PC-3 (cell line): Measurements from ENCODE around the gene KCTD16. TPM values are rescaled to one million over a fixed set of nuclear protein-coding genes. Genes with fewer than 3 reads are reported as not detected.

Source experiments
- ATAC-seq: fragments of 200-7000 bp; cut with Tn5 transposase; 2 replicates; pipeline ENCODE4 v1.9.1; 2020; ENCODE audit warnings: mild to moderate bottlenecking, moderate library complexity
- BruUV-seq: library from RNA; stranded (reverse); fragments of 400-500 nt; replicated peaks from 2 replicates; lab custom pipeline; 2021; lab: Mats Ljungman, UMichigan
- CTCF ChIA-PET: fragments of 300-600 bp; sonication (Branson Sonifier 250); formaldehyde crosslinking; loops from one replicate; lab custom pipeline; 2022; ENCODE audit warnings: antibody characterized with exemption; lab: Charles Lee
- POLR2A ChIA-PET: fragments of 300-600 bp; sonication (Branson Sonifier 250); formaldehyde crosslinking; loops from one replicate; lab custom pipeline; 2022; ENCODE audit warnings: antibody characterized with exemption; ENCODE audit not compliant: unreplicated experiment; lab: Charles Lee
- DNase-seq: peaks from one replicate; pipeline ENCODE4 v3.0.0-alpha.2; 2015
- H2AFZ ChIP-seq: fragments of 300-600 bp; sonication (generic); 2 replicates; pipeline ENCODE4 v1.6.0; 2016; ENCODE audit warnings: antibody characterized with exemption, low read length
- H3F3A ChIP-seq: fragments of 300-600 bp; sonication (generic); one replicate; pipeline ENCODE4 v1.6.0; 2017; ENCODE audit warnings: antibody characterized with exemption, low read length, control low read depth, mild to moderate bottlenecking; ENCODE audit not compliant: unreplicated experiment
- H3K27ac ChIP-seq: fragments of 300-600 bp; sonication (generic); 2 replicates; pipeline ENCODE4 v1.5.1; 2016; ENCODE audit warnings: mild to moderate bottlenecking, low read length
- H3K27me3 ChIP-seq: fragments of 300-600 bp; sonication (generic); 2 replicates; pipeline ENCODE4 v1.6.1; 2016; ENCODE audit warnings: low read length, mixed read lengths
- H3K36me3 ChIP-seq: fragments of 300-600 bp; sonication (generic); 2 replicates; pipeline ENCODE4 v1.6.1; 2016; ENCODE audit warnings: low read depth, mixed run types, low read length, mixed read lengths
- H3K4me1 ChIP-seq: fragments of 300-600 bp; sonication (generic); 2 replicates; pipeline ENCODE4 v1.5.1; 2016; ENCODE audit warnings: low read length; ENCODE audit not compliant: insufficient read depth
- H3K4me2 ChIP-seq: fragments of 300-600 bp; sonication (generic); 2 replicates; pipeline ENCODE4 v1.6.0; 2016; ENCODE audit warnings: low read length
- H3K4me3 ChIP-seq: fragments of 300-600 bp; sonication (generic); 2 replicates; pipeline ENCODE4 v1.5.1; 2016; ENCODE audit warnings: mild to moderate bottlenecking, low read length, mixed read lengths
- H3K79me2 ChIP-seq: fragments of 300-600 bp; sonication (generic); 2 replicates; pipeline ENCODE4 v1.6.1; 2017; ENCODE audit warnings: low read length, mixed read lengths
- H3K9ac ChIP-seq: fragments of 300-600 bp; sonication (generic); 2 replicates; pipeline ENCODE4 v1.6.0; 2016; ENCODE audit warnings: mild to moderate bottlenecking, low read length
- H3K9me2 ChIP-seq: fragments of 300-600 bp; sonication (generic); replicated peaks from 2 replicates; pipeline ENCODE4 v1.6.1; 2016; ENCODE audit warnings: mixed run types, low read length, mixed read lengths
- H3K9me3 ChIP-seq: fragments of 300-600 bp; sonication (generic); 2 replicates; pipeline ENCODE4 v1.6.1; 2016; ENCODE audit warnings: low read length, mixed read lengths
- H4K20me1 ChIP-seq: fragments of 300-600 bp; sonication (generic); 2 replicates; pipeline ENCODE4 v1.6.1; 2016; ENCODE audit warnings: low read length, mixed read lengths
- EZH2 ChIP-seq: fragments of 300-600 bp; sonication (generic); IDR thresholded peaks from one replicate; pipeline ENCODE4 v1.6.1; 2017; ENCODE audit warnings: antibody characterized with exemption, mild to moderate bottlenecking, low read length; ENCODE audit not compliant: unreplicated experiment
- EZH2phosphoT487 ChIP-seq: fragments of 300-600 bp; sonication (generic); IDR thresholded peaks from 2 replicates; pipeline ENCODE4 v1.6.1; 2018; ENCODE audit warnings: mild to moderate bottlenecking, antibody characterized with exemption, low read length, borderline replicate concordance
- intact Hi-C: fragments of 100-400 bp; cut with micrococcal nuclease; formaldehyde crosslinking; loops from 2 replicates; pipeline ENCODE4 v1.9.0; 2023
- total RNA-seq: library from RNA; depleted of rRNA; stranded (reverse); fragments of >200 nt; gene quantifications from 2 replicates; pipeline ENCODE4 v1.2.3, GENCODE V29; 2014; rRNA removed
- TF ChIP-seq, protein P1 (sequence below): fragments of 300-600 bp; sonication (generic); conservative IDR thresholded peaks from 2 replicates; pipeline ENCODE4 v1.5.1; 2017; ENCODE audit warnings: antibody characterized with exemption, low read depth, mild to moderate bottlenecking, low read length

The KCTD16 gene
- total RNA-seq, 1 experiment from 2014 or later, result not detected

- H4K20me1 ChIP-seq, result no peaks in the 10 kb centered on the region
- ATAC-seq, result no peak
- H3K27ac ChIP-seq, result no peak overlapping the region
- no peaks in the 10 kb centered on the region for H3K79me2 ChIP-seq
- H3K4me1 ChIP-seq, result no peaks in the 10 kb centered on the region
- no peak overlapping the region for H3K9ac ChIP-seq
- no peaks in the 10 kb centered on the region for H3K9me3 ChIP-seq
- intact Hi-C loops, result no loop called here
- no peaks in the 10 kb centered on the region for H3K27me3 ChIP-seq
- TF ChIP-seq EZH2, result no peak
- TF ChIP-seq, protein P1, sequence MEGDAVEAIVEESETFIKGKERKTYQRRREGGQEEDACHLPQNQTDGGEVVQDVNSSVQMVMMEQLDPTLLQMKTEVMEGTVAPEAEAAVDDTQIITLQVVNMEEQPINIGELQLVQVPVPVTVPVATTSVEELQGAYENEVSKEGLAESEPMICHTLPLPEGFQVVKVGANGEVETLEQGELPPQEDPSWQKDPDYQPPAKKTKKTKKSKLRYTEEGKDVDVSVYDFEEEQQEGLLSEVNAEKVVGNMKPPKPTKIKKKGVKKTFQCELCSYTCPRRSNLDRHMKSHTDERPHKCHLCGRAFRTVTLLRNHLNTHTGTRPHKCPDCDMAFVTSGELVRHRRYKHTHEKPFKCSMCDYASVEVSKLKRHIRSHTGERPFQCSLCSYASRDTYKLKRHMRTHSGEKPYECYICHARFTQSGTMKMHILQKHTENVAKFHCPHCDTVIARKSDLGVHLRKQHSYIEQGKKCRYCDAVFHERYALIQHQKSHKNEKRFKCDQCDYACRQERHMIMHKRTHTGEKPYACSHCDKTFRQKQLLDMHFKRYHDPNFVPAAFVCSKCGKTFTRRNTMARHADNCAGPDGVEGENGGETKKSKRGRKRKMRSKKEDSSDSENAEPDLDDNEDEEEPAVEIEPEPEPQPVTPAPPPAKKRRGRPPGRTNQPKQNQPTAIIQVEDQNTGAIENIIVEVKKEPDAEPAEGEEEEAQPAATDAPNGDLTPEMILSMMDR, result no peak
- TF ChIP-seq EZH2phosphoT487, result no peak
- no TSS peak for BruUV-seq
- DNase-seq, result no peak
- no peak overlapping the region for H3K4me2 ChIP-seq
- H3K9me2 ChIP-seq, result no peaks in the 10 kb centered on the region
- POLR2A ChIA-PET, result no interaction called here
- no peaks in the 10 kb centered on the region for H3K36me3 ChIP-seq
- CTCF ChIA-PET, result no interaction called here
- H3F3A ChIP-seq, result no peaks in the 10 kb centered on the region
- no peak overlapping the region for H3K4me3 ChIP-seq
- H2AFZ ChIP-seq, result no peak overlapping the region
Measured at GRCh38 chr5:144531188-144531587, 360.5 kb downstream of the KCTD16 start.

Other genes starting within 250 kb of the KCTD16 start
- 17.6 and 24.1 TPM in 2 replicates for gene YIPF5, start 214 bp upstream of the KCTD16 start, total RNA-seq